DOHH2 (cell line): ENCODE data around the gene PISD.

ENCODE experiments used
- H3F3A ChIP-seq: fragments of 200-600 bp; sonication (generic), shearing (Covaris generic); 2 replicates; pipeline ENCODE4 v1.6.0; 2016; ENCODE audit warnings: antibody characterized with exemption, mild to moderate bottlenecking; ENCODE audit not compliant: control insufficient read depth, insufficient read depth
- H3K27ac ChIP-seq: fragments of 200-600 bp; sonication (generic); 2 replicates; pipeline ENCODE4 v1.5.1; 2014; ENCODE audit warnings: low read depth, mild to moderate bottlenecking, low read length, moderate library complexity
- H3K27me3 ChIP-seq: fragments of 200-600 bp; sonication (generic); 2 replicates; pipeline ENCODE4 v1.6.1; 2014; ENCODE audit warnings: mild to moderate bottlenecking, low read length, mixed read lengths; ENCODE audit not compliant: control insufficient read depth
- H3K36me3 ChIP-seq: fragments of 200-600 bp; sonication (generic); 2 replicates; pipeline ENCODE4 v1.6.1; 2014; ENCODE audit warnings: mild to moderate bottlenecking, low read length, moderate library complexity, mixed read lengths; ENCODE audit not compliant: control insufficient read depth
- H3K4me1 ChIP-seq: fragments of 200-600 bp; sonication (generic); 2 replicates; pipeline ENCODE4 v1.6.1; 2014; ENCODE audit warnings: mild to moderate bottlenecking, low read length, mixed read lengths; ENCODE audit not compliant: control insufficient read depth
- H3K4me2 ChIP-seq: fragments of 200-600 bp; sonication (generic); 2 replicates; pipeline ENCODE4 v1.6.0; 2014; ENCODE audit warnings: mild to moderate bottlenecking, low read length, moderate library complexity
- H3K4me3 ChIP-seq: fragments of 200-600 bp; sonication (generic); 2 replicates; pipeline ENCODE4 v1.5.1; 2014; ENCODE audit warnings: mild to moderate bottlenecking, low read length, mixed read lengths
- H3K79me2 ChIP-seq: fragments of 200-600 bp; sonication (generic); 2 replicates; pipeline ENCODE4 v1.6.1; 2014; ENCODE audit warnings: mild to moderate bottlenecking, low read length, mixed read lengths; ENCODE audit not compliant: control insufficient read depth
- H3K9me2 ChIP-seq: fragments of 200-600 bp; sonication (generic); replicated peaks from 2 replicates; pipeline ENCODE4 v1.6.1; 2014; ENCODE audit warnings: mild to moderate bottlenecking, low read length, mixed read lengths; ENCODE audit not compliant: control insufficient read depth
- H3K9me3 ChIP-seq: fragments of 200-600 bp; sonication (generic); 2 replicates; pipeline ENCODE4 v1.6.1; 2014; ENCODE audit warnings: antibody characterized with exemption, low read length, mixed read lengths; ENCODE audit not compliant: control insufficient read depth, insufficient read depth
- H4K20me1 ChIP-seq: fragments of 200-600 bp; sonication (generic); 2 replicates; pipeline ENCODE4 v1.6.0; 2014; ENCODE audit warnings: low read depth, mild to moderate bottlenecking, antibody characterized with exemption, low read length, moderate library complexity; ENCODE audit not compliant: control insufficient read depth, insufficient read depth
- EZH2phosphoT487 ChIP-seq: fragments of 200-600 bp; sonication (generic); IDR thresholded peaks from 2 replicates; pipeline ENCODE4 v1.6.1; 2017; ENCODE audit warnings: borderline replicate concordance, mild to moderate bottlenecking, antibody characterized with exemption, low read length, moderate library complexity, mixed read lengths
- TF ChIP-seq, protein P1 (sequence below): fragments of 200-600 bp; sonication (generic); IDR thresholded peaks from one replicate; pipeline ENCODE4 v1.5.1; 2014; ENCODE audit warnings: antibody characterized with exemption, mild to moderate bottlenecking, low read depth, low read length; ENCODE audit not compliant: poor library complexity, severe bottlenecking

The PISD gene

DNA sequence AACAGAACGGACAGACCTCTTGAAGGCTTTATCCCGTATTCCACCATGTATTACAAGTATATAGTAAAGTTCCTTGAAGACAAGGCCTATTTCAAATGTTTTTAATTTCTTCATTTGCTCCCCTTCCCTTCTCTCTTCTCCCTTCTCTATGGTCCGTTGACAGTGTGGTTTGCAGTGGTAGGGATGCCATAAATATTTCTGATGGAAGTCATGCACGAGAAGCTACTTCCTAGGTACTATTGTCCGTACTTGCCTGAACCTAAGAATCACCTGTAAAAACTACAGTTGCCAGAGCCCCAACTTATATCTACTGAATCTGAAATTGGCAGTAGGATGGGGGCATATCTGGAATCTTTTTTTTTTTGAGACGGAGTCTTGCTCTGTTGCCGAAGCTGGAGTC lies 2.8 kb downstream of the PISD start:
- Histone ChIP-seq H3K9me3 (no peaks in the 10 kb centered on the region), H3K9me2 (no peaks in the 10 kb centered on the region), H3K36me3 (no peaks in the 10 kb centered on the region), H3K27me3 (no peaks in the 10 kb centered on the region), H3K4me2 (no peak overlapping the region), H3K4me3 (no peak overlapping the region), H3K27ac (no peak overlapping the region), H3F3A (no peaks in the 10 kb centered on the region), H4K20me1 (no peaks in the 10 kb centered on the region; the same call in 1 of the 2 replicates), H3K79me2 (peaks cover 74% of the 10 kb centered on the region), H3K4me1 (peaks cover 32% of the 10 kb centered on the region)
- TF ChIP-seq, protein P1, sequence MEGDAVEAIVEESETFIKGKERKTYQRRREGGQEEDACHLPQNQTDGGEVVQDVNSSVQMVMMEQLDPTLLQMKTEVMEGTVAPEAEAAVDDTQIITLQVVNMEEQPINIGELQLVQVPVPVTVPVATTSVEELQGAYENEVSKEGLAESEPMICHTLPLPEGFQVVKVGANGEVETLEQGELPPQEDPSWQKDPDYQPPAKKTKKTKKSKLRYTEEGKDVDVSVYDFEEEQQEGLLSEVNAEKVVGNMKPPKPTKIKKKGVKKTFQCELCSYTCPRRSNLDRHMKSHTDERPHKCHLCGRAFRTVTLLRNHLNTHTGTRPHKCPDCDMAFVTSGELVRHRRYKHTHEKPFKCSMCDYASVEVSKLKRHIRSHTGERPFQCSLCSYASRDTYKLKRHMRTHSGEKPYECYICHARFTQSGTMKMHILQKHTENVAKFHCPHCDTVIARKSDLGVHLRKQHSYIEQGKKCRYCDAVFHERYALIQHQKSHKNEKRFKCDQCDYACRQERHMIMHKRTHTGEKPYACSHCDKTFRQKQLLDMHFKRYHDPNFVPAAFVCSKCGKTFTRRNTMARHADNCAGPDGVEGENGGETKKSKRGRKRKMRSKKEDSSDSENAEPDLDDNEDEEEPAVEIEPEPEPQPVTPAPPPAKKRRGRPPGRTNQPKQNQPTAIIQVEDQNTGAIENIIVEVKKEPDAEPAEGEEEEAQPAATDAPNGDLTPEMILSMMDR: no peak
- no peak for TF ChIP-seq EZH2phosphoT487

DNA sequence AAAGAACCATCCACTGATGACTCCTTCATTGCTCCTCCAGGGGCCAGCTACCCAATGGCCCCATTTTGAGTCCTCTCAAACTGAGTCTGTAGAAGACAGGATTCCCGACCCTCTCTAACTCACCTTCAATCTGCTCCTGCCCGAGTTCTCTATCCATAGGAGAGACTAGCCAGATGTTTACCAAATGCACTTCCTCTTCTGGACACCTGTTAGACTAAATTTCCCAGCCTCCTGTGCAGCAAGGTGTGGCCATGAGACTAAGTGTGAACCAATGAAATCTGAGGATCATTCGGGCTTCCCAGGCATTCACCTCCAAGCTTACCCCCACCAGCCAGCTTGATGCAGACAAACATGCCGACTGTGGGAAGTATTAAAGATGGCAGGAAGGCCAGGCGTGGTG lies 7.6 kb downstream of the PISD start:
- peaks cover 94% of the 10 kb centered on the region for H3K79me2 ChIP-seq

GRCh38 chr22:31653944-31654343 lies 8.1 kb downstream of the PISD start:
- H3K4me2 ChIP-seq: peak overlapping the region; percentile 57
- no peak for TF ChIP-seq EZH2phosphoT487
- TF ChIP-seq, protein P1: no peak
- no peaks in the 10 kb centered on the region for H3K9me3 ChIP-seq
- H3K27me3 ChIP-seq: no peaks in the 10 kb centered on the region
- H3K4me3 ChIP-seq: peak overlapping the region; percentile 23; the same call in 1 of the 2 replicates
- peaks cover 11% of the 10 kb centered on the region for H3K36me3 ChIP-seq
- H3K79me2 ChIP-seq: peaks cover 91% of the 10 kb centered on the region
- H3K27ac ChIP-seq: no peak overlapping the region
- H3F3A ChIP-seq: peaks cover 5% of the 10 kb centered on the region; the same call in 1 of the 2 replicates
- H3K9me2 ChIP-seq: no peaks in the 10 kb centered on the region
- peaks cover 56% of the 10 kb centered on the region for H3K4me1 ChIP-seq
- no peaks in the 10 kb centered on the region for H4K20me1 ChIP-seq

More for the DNA sequence above, 7.6 kb downstream of the PISD start:
- H3K27ac ChIP-seq: no peak overlapping the region
- no peaks in the 10 kb centered on the region for H3K9me3 ChIP-seq
- peaks cover 5% of the 10 kb centered on the region; the same call in 1 of the 2 replicates for H3F3A ChIP-seq
- peak overlapping the region; percentile 57; the same call in 1 of the 2 replicates for H3K4me2 ChIP-seq
- H3K36me3 ChIP-seq: peaks cover 10% of the 10 kb centered on the region
- TF ChIP-seq EZH2phosphoT487: no peak
- TF ChIP-seq, protein P1: no peak
- H3K4me1 ChIP-seq: peaks cover 56% of the 10 kb centered on the region
- H3K27me3 ChIP-seq: no peaks in the 10 kb centered on the region
- H3K4me3 ChIP-seq: no peak overlapping the region
- H4K20me1 ChIP-seq: no peaks in the 10 kb centered on the region
- no peaks in the 10 kb centered on the region for H3K9me2 ChIP-seq
